HEK293 (cell line): ENCODE results near the gene TMEM135.

Source experiments
- CTCF ChIA-PET: fragments of 350-600 bp; formaldehyde crosslinking; extraction: SDS; loops from one replicate; lab custom pipeline; 2021; ENCODE audit warnings: antibody characterized with exemption; lab: Yijun Ruan, JAX
- POLR2A ChIA-PET: fragments of 300-600 bp; formaldehyde crosslinking; extraction: SDS; loops from one replicate; lab custom pipeline; 2020; ENCODE audit warnings: antibody characterized with exemption, inconsistent platforms; lab: Yijun Ruan, JAX
- H3K27ac ChIP-seq: fragments of 200-500 bp; sonication (Bioruptor generic); 2 replicates; pipeline ENCODE4 v1.5.1; 2014; ENCODE audit warnings: low read depth, low read length, control low read depth, inconsistent platforms; ENCODE audit errors: extremely low read depth
- H3K36me3 ChIP-seq, 2 experiments: fragments of 200-500 bp in 1 of 2; sonication (Bioruptor generic) in 1 of 2; 1 replicate in 1 of 2; 2 replicates in 1 of 2; pipeline ENCODE4 v1.5.1; 2014 to 2017; ENCODE audit warnings: inconsistent platforms in 2 of 2, low read length in 2 of 2; ENCODE audit not compliant: control insufficient read depth in 2 of 2, insufficient read depth in 1 of 2
- H3K4me1 ChIP-seq: fragments of 200-500 bp; sonication (Bioruptor generic); 2 replicates; pipeline ENCODE4 v1.5.1; 2014; ENCODE audit warnings: mild to moderate bottlenecking, low read length, inconsistent platforms; ENCODE audit not compliant: control insufficient read depth, insufficient read depth
- H3K4me3 ChIP-seq: 2 replicates; pipeline ENCODE4 v1.5.1; 2011; ENCODE audit warnings: low read depth, mild to moderate bottlenecking, control low read depth, low read length, moderate library complexity
- H3K9me3 ChIP-seq: fragments of 200-500 bp; sonication (Bioruptor generic); 2 replicates; pipeline ENCODE4 v1.5.1; 2014; ENCODE audit warnings: low read depth, low read length, inconsistent platforms; ENCODE audit not compliant: control insufficient read depth, insufficient read depth
- GFI1B ChIP-seq: fragments of 450-650 bp; formaldehyde crosslinking; IDR thresholded peaks from 2 replicates; pipeline ENCODE4 v1.5.1; 2016; ENCODE audit warnings: missing biosample characterization, missing genetic modification characterization
- HOXA7 ChIP-seq: sonication (generic); formaldehyde crosslinking; IDR thresholded peaks from 2 replicates; pipeline ENCODE4 v1.8.1; 2022; ENCODE audit warnings: missing genetic modification reagents, borderline replicate concordance
- KLF1 ChIP-seq: fragments of 450-650 bp; formaldehyde crosslinking; IDR thresholded peaks from 2 replicates; pipeline ENCODE4 v1.5.1; 2016; ENCODE audit warnings: missing biosample characterization, missing genetic modification characterization
- KLF16 ChIP-seq: fragments of 450-650 bp; formaldehyde crosslinking; IDR thresholded peaks from 2 replicates; pipeline ENCODE4 v1.5.1; 2017; ENCODE audit warnings: missing biosample characterization, missing genetic modification characterization
- KLF8 ChIP-seq: fragments of 450-650 bp; formaldehyde crosslinking; IDR thresholded peaks from 2 replicates; pipeline ENCODE4 v1.5.1; 2016; ENCODE audit warnings: missing biosample characterization, missing genetic modification characterization
- SP2 ChIP-seq: fragments of 450-650 bp; formaldehyde crosslinking; IDR thresholded peaks from 2 replicates; pipeline ENCODE4 v1.5.1; 2016; ENCODE audit warnings: missing biosample characterization, missing genetic modification characterization
- ZBTB26 ChIP-seq: fragments of 450-650 bp; formaldehyde crosslinking; optimal IDR thresholded peaks from 2 replicates; pipeline ENCODE3; 2016; ENCODE audit warnings: missing biosample characterization, mild to moderate bottlenecking, missing genetic modification characterization
- ZBTB48 ChIP-seq: fragments of 450-650 bp; formaldehyde crosslinking; IDR thresholded peaks from 2 replicates; pipeline ENCODE4 v1.5.1; 2016; ENCODE audit warnings: missing biosample characterization, missing genetic modification characterization
- ZBTB8A ChIP-seq: fragments of 450-650 bp; formaldehyde crosslinking; IDR thresholded peaks from 2 replicates; pipeline ENCODE4 v1.5.1; 2016; ENCODE audit warnings: missing biosample characterization, missing genetic modification characterization
- ZFP3 ChIP-seq: fragments of 450-650 bp; formaldehyde crosslinking; IDR thresholded peaks from 2 replicates; pipeline ENCODE4 v1.5.1; 2016; ENCODE audit warnings: low read depth, missing biosample characterization, missing genetic modification characterization
- ZNF132 ChIP-seq: fragments of 450-650 bp; formaldehyde crosslinking; IDR thresholded peaks from 2 replicates; pipeline ENCODE4 v1.5.1; 2017; ENCODE audit warnings: missing biosample characterization, missing genetic modification characterization, borderline replicate concordance
- ZNF169 ChIP-seq: fragments of 450-650 bp; formaldehyde crosslinking; IDR thresholded peaks from 2 replicates; pipeline ENCODE4 v1.5.1; 2016; ENCODE audit warnings: missing biosample characterization, missing genetic modification characterization
- ZNF175 ChIP-seq: fragments of 450-650 bp; formaldehyde crosslinking; IDR thresholded peaks from 2 replicates; pipeline ENCODE4 v1.5.1; 2016; ENCODE audit warnings: missing biosample characterization, missing genetic modification characterization
- ZNF184 ChIP-seq: fragments of 450-650 bp; IDR thresholded peaks from 2 replicates; pipeline ENCODE4 v1.5.1; 2018; ENCODE audit warnings: missing biosample characterization, mild to moderate bottlenecking, missing genetic modification characterization
- ZNF280C ChIP-seq: fragments of 450-650 bp; formaldehyde crosslinking; IDR thresholded peaks from 2 replicates; pipeline ENCODE4 v1.5.1; 2016; ENCODE audit warnings: missing biosample characterization, missing genetic modification characterization
- ZNF280D ChIP-seq: fragments of 450-650 bp; formaldehyde crosslinking; IDR thresholded peaks from 2 replicates; pipeline ENCODE4 v1.5.1; 2016; ENCODE audit warnings: missing biosample characterization, missing genetic modification characterization
- ZNF350 ChIP-seq: fragments of 450-650 bp; formaldehyde crosslinking; IDR thresholded peaks from 2 replicates; pipeline ENCODE4 v1.5.0; 2017; ENCODE audit warnings: missing biosample characterization, mild to moderate bottlenecking, missing genetic modification characterization
- ZNF398 ChIP-seq: fragments of 450-650 bp; formaldehyde crosslinking; IDR thresholded peaks from 2 replicates; pipeline ENCODE4 v1.5.1; 2017; ENCODE audit warnings: missing biosample characterization, missing genetic modification characterization
- ZNF473 ChIP-seq: fragments of 450-650 bp; formaldehyde crosslinking; IDR thresholded peaks from 2 replicates; pipeline ENCODE4 v1.5.1; 2017; ENCODE audit warnings: missing biosample characterization, missing genetic modification characterization
- ZNF529 ChIP-seq: fragments of 450-650 bp; formaldehyde crosslinking; IDR thresholded peaks from 2 replicates; pipeline ENCODE4 v1.5.1; 2017; ENCODE audit warnings: missing genetic modification characterization, missing biosample characterization; ENCODE audit not compliant: insufficient replicate concordance
- ZNF561 ChIP-seq: fragments of 450-650 bp; IDR thresholded peaks from 2 replicates; pipeline ENCODE4 v1.5.1; 2018; ENCODE audit warnings: missing biosample characterization, missing genetic modification characterization, borderline replicate concordance
- ZNF596 ChIP-seq: fragments of 450-650 bp; IDR thresholded peaks from 2 replicates; pipeline ENCODE4 v1.5.0; 2018; ENCODE audit warnings: missing biosample characterization, mild to moderate bottlenecking, missing genetic modification characterization, moderate library complexity
- ZNF654 ChIP-seq: fragments of 450-650 bp; formaldehyde crosslinking; IDR thresholded peaks from 2 replicates; pipeline ENCODE4 v1.5.1; 2016; ENCODE audit warnings: low read depth, missing biosample characterization, missing genetic modification characterization
- ZNF692 ChIP-seq: fragments of 450-650 bp; formaldehyde crosslinking; IDR thresholded peaks from 2 replicates; pipeline ENCODE4 v1.5.1; 2016; ENCODE audit warnings: missing biosample characterization, missing genetic modification characterization
- ZNF747 ChIP-seq: fragments of 450-650 bp; formaldehyde crosslinking; IDR thresholded peaks from 2 replicates; pipeline ENCODE4 v1.5.1; 2016; ENCODE audit warnings: missing biosample characterization, missing genetic modification characterization
- ZSCAN16 ChIP-seq: fragments of 450-650 bp; formaldehyde crosslinking; IDR thresholded peaks from 2 replicates; pipeline ENCODE4 v1.5.1; 2016; ENCODE audit warnings: missing biosample characterization, missing genetic modification characterization
- ZSCAN30 ChIP-seq: fragments of 450-650 bp; IDR thresholded peaks from 2 replicates; pipeline ENCODE4 v1.5.1; 2018; ENCODE audit warnings: missing biosample characterization, mild to moderate bottlenecking, missing genetic modification characterization, moderate library complexity
- ZSCAN4 ChIP-seq: fragments of 450-650 bp; formaldehyde crosslinking; IDR thresholded peaks from 2 replicates; pipeline ENCODE4 v1.5.1; 2017; ENCODE audit warnings: missing biosample characterization, missing genetic modification characterization

TMEM135 gene

GRCh38 chr11:87275176-87275575, 237.4 kb downstream of the TMEM135 start:
- no peaks in the 10 kb centered on the region for H3K36me3 ChIP-seq
- ChIA-PET CTCF (no interaction called here), POLR2A (no interaction called here)
- H3K9me3 ChIP-seq = no peaks in the 10 kb centered on the region
- no peak overlapping the region for H3K27ac ChIP-seq
- TF ChIP-seq ZNF184 = no peak
- TF ChIP-seq ZNF747 (tag by site-specific recombination) = no peak
- no peak for TF ChIP-seq GFI1B
- TF ChIP-seq ZBTB26 = no peak
- no peak for TF ChIP-seq KLF8 (tag by site-specific recombination)
- no peak for TF ChIP-seq ZNF132 (tag by site-specific recombination)
- no peak for TF ChIP-seq HOXA7 (CRISPR knock-in tag)
- TF ChIP-seq ZNF169 (tag by site-specific recombination) = no peak
- TF ChIP-seq ZNF175 (tag by site-specific recombination) = no peak
- TF ChIP-seq ZNF473 (tag by site-specific recombination) = no peak
- TF ChIP-seq KLF1 (tag by site-specific recombination) = no peak
- no peak for TF ChIP-seq ZSCAN30
- TF ChIP-seq ZNF654 (tag by site-specific recombination) = no peak
- TF ChIP-seq ZNF398 = no peak
- TF ChIP-seq ZNF280C = no peak
- no peak for TF ChIP-seq SP2
- no peak overlapping the region for H3K4me3 ChIP-seq
- H3K4me1 ChIP-seq = no peaks in the 10 kb centered on the region; the same call in 1 of the 2 replicates

- Histone ChIP-seq H3K9me3 (no peaks in the 10 kb centered on the region), H3K4me1 (no peaks in the 10 kb centered on the region), H3K27ac (no peak overlapping the region), H3K36me3 (no peaks in the 10 kb centered on the region), H3K4me3 (no peak overlapping the region)
- ChIA-PET CTCF (no interaction called here), POLR2A (no interaction called here)
- TF ChIP-seq ZNF529 (tag by site-specific recombination) (no peak), ZNF596 (no peak), ZBTB48 (tag by site-specific recombination) (no peak), ZNF747 (tag by site-specific recombination) (no peak), ZNF561 (tag by site-specific recombination) (no peak), ZNF280D (tag by site-specific recombination) (no peak), ZNF692 (no peak), ZSCAN16 (tag by site-specific recombination) (no peak), KLF16 (tag by site-specific recombination) (no peak), ZFP3 (tag by site-specific recombination) (no peak), ZBTB8A (no peak), ZNF350 (tag by site-specific recombination) (no peak), ZSCAN4 (tag by site-specific recombination) (no peak)
Observed at GRCh38 chr11:87280143-87280542, 242.4 kb downstream of the TMEM135 start.
